ENCODE data around the gene DRD4. TPM values are rescaled to one million over a fixed set of nuclear protein-coding genes. Genes with fewer than 3 reads are reported as not detected.

The DRD4 gene
- total and polyA plus RNA-seq, 2 of the 13 experiments (the other 11 are each of a cell fraction or from before 2014, with no cell fraction given) = 0.09 to 0.13 TPM

- in situ Hi-C loops (cut with HindIII; ENCODE audit: extremely low pct_ligation_motif_present, low pct_unique_long_range_greater_than_20kb) = no loop called here
These were observed 8.5 kb downstream of the DRD4 start for GRCh38 chr11:645536-645935.

GRCh38 chr11:646214-646613 is 9.1 kb downstream of the DRD4 start:
- TF ChIP-seq ZNF572 (CRISPR knock-in tag; IDR thresholded peaks at IDR 0.05) (no peak), GABPA (IDR thresholded peaks at IDR 0.05; ENCODE audit: low read depth, low read length) (no peak), GABPA (CRISPR knock-in tag; IDR thresholded peaks at IDR 0.05; ENCODE audit: low read depth) (no peak), ZFP41 (CRISPR knock-in tag; IDR thresholded peaks at IDR 0.05; ENCODE audit: borderline replicate concordance) (no peak), HNF1A (IDR thresholded peaks at IDR 0.05; ENCODE audit: low read depth) (no peak), HNF1A (CRISPR knock-in tag; IDR thresholded peaks at IDR 0.05; ENCODE audit: borderline replicate concordance) (no peak), AGO2 (optimal IDR thresholded peaks at IDR 0.05; ENCODE audit: low read depth, low read length) (peak; percentile 61)
- Histone ChIP-seq H3K9ac (ENCODE audit: insufficient read depth, low read depth, low read length) (no peak overlapping the region), H4K20me1 (ENCODE audit: insufficient read depth, low read length) (0 out of 2 replicates have a peak, but pooled peaks cover 5% of the 10 kb centered on the region), H3K79me2 (ENCODE audit: insufficient read depth, low read length) (no peaks in the 10 kb centered on the region), H3K27ac (ENCODE audit: extremely low read length, insufficient read depth, low read length) (no peak overlapping the region), H3K27me3 (ENCODE audit: control insufficient read depth in 1 of 2, insufficient read depth in 2 of 2, low read length in 2 of 2) (no peaks in the 10 kb centered on the region), H3K4me1 (ENCODE audit: insufficient read depth, low read length) (peaks cover 12% of the 10 kb centered on the region; the same call in 1 of the 2 replicates), H3K4me2 (ENCODE audit: low read depth, low read length) (no peak overlapping the region), H3K4me3 (replicated peaks in 1 of 3; ENCODE audit: insufficient read depth in 1 of 3, low read depth in 2 of 3, low read length in 3 of 3) (no peak overlapping the region), H3K36me3 (replicated peaks in 1 of 2; ENCODE audit: control insufficient read depth in 1 of 2, insufficient read depth in 2 of 2, low read length in 2 of 2) (peaks cover 5 to 17% of the 10 kb centered on the region in 2 experiments; a peak in 4 of 5 replicates), H3K9me3 (ENCODE audit: low read length) (no peaks in the 10 kb centered on the region), H2AFZ (ENCODE audit: low read length) (no peak overlapping the region)
- in situ Hi-C loops (cut with HindIII; ENCODE audit: extremely low pct_ligation_motif_present, low pct_unique_long_range_greater_than_20kb) = no loop called here
- CTCF ChIA-PET (ENCODE audit: low intra/inter-chr PET ratio, low total read pairs) = no interaction called here
- DNase-seq (ENCODE audit: low spot score) = no peak
- no peak for FAIRE-seq
- POLR2A ChIA-PET = no interaction called here
- BruUV-seq (replicated peaks) = no TSS peak
- 91% methylated on average over 14 of the region's 14 CpGs for WGBS (ENCODE audit: low lambda C conversion rate)
- intact Hi-C loops (cut with micrococcal nuclease; ENCODE audit: unreplicated experiment) = no loop called here
- no peak for ATAC-seq

More at GRCh38 chr11:645536-645935, 8.5 kb downstream of the DRD4 start:
- no peaks in the 10 kb centered on the region for H3K9me3 ChIP-seq (ENCODE audit: low read length)
- no peak overlapping the region for H3K9ac ChIP-seq (ENCODE audit: insufficient read depth, low read depth, low read length)
- no TSS peak for BruUV-seq (replicated peaks)
- no peak for ATAC-seq
- peaks cover 12% of the 10 kb centered on the region; the same call in 1 of the 2 replicates for H3K4me1 ChIP-seq (ENCODE audit: insufficient read depth, low read length)
- H3K36me3 ChIP-seq (replicated peaks in 1 of 2; ENCODE audit: control insufficient read depth in 1 of 2, insufficient read depth in 2 of 2, low read length in 2 of 2) = peaks cover 5 to 12% of the 10 kb centered on the region in 2 experiments; a peak in 3 of 5 replicates
- POLR2A ChIA-PET = no interaction called here
- H4K20me1 ChIP-seq (ENCODE audit: insufficient read depth, low read length) = 0 out of 2 replicates have a peak, but pooled peaks cover 5% of the 10 kb centered on the region
- no peak for TF ChIP-seq AGO1 (IDR thresholded peaks at IDR 0.05; ENCODE audit: low read depth, low read length, poor library complexity, severe bottlenecking)
- no peak for TF ChIP-seq HHEX (CRISPR knock-in tag; IDR thresholded peaks at IDR 0.05)
- TF ChIP-seq ZNF343 (CRISPR knock-in tag; IDR thresholded peaks at IDR 0.05) = no peak
- TF ChIP-seq SMC3 (IDR thresholded peaks at IDR 0.05; ENCODE audit: low read length) = no peak
- TF ChIP-seq SPEN (CRISPR knock-in tag; IDR thresholded peaks at IDR 0.05; ENCODE audit: low read depth) = no peak
- H3K27me3 ChIP-seq (ENCODE audit: control insufficient read depth in 1 of 2, insufficient read depth in 2 of 2, low read length in 2 of 2) = no peaks in the 10 kb centered on the region
- CTCF ChIA-PET (ENCODE audit: low intra/inter-chr PET ratio, low total read pairs) = no interaction called here
- H2AFZ ChIP-seq (ENCODE audit: low read length) = no peak overlapping the region
- intact Hi-C loops (cut with micrococcal nuclease; ENCODE audit: unreplicated experiment) = no loop called here
- no peak overlapping the region for H3K4me2 ChIP-seq (ENCODE audit: low read depth, low read length)
- no peak for DNase-seq (ENCODE audit: low spot score)
- no peaks in the 10 kb centered on the region for H3K79me2 ChIP-seq (ENCODE audit: insufficient read depth, low read length)
- no peak overlapping the region for H3K27ac ChIP-seq (ENCODE audit: extremely low read length, insufficient read depth, low read length)
- no peak for FAIRE-seq
- WGBS (ENCODE audit: low lambda C conversion rate) = 93% methylated on average over 16 of the region's 16 CpGs
- H3K4me3 ChIP-seq (replicated peaks in 1 of 3; ENCODE audit: insufficient read depth in 1 of 3, low read depth in 2 of 3, low read length in 3 of 3) = no peak overlapping the region

All from HepG2 (cell line).